DMS53 (cell line): ENCODE data around the gene AXIN1.
"Not testable (repeated sequence)": the region's sequence is repeated elsewhere in the genome, so short reads cannot be mapped to it uniquely, and the experiment has no call there.

Source experiments
- DNase-seq: peaks from one replicate; lab custom pipeline; 2025; lab: John Stamatoyannopoulos, UW

Gene AXIN1

GRCh38 chr16:370443-370842, 17.9 kb upstream of the AXIN1 start, which contains the start of gene MRPL28:
MRPL28 (minus strand) TSS chr16:370538; CDS start chr16:370218, 320 bp downstream.
- peak; percentile 94 for DNase-seq

GRCh38 chr16:369866-370436, 17.4 kb upstream of the AXIN1 start:
- DNase-seq, result peak; percentile 44

GRCh38 chr16:369275-369865, 16.8 kb upstream of the AXIN1 start:
- DNase-seq, result no peak

- no peak for DNase-seq
Measured at GRCh38 chr16:368388-369158, 16.1 kb upstream of the AXIN1 start.

GRCh38 chr16:367333-367903, 14.9 kb upstream of the AXIN1 start:
- DNase-seq, result no peak

GRCh38 chr16:366476-366875, 14.0 kb upstream of the AXIN1 start:
- no peak for DNase-seq

- DNase-seq, result peak; percentile 14
Measured at GRCh38 chr16:364595-365491, 12.3 kb upstream of the AXIN1 start.

- DNase-seq, result peak; percentile 17
Measured at GRCh38 chr16:363766-364490, 11.4 kb upstream of the AXIN1 start.

GRCh38 chr16:363110-363765, 10.7 kb upstream of the AXIN1 start:
- peak; percentile 28 for DNase-seq

- not testable (repeated sequence) for DNase-seq
Measured at GRCh38 chr16:362702-362999, 10.1 kb upstream of the AXIN1 start.

GRCh38 chr16:361872-362701, 9.6 kb upstream of the AXIN1 start:
- DNase-seq, result peak; percentile 95

- peak; percentile 84 for DNase-seq
Measured at GRCh38 chr16:361341-361871, 8.9 kb upstream of the AXIN1 start.

GRCh38 chr16:360698-361336, 8.3 kb upstream of the AXIN1 start:
- DNase-seq, result peak; percentile 57

GRCh38 chr16:359871-360697, 7.6 kb upstream of the AXIN1 start:
- no peak for DNase-seq

GRCh38 chr16:359067-359763, 6.7 kb upstream of the AXIN1 start:
- no peak for DNase-seq

GRCh38 chr16:356741-357140, 4.2 kb upstream of the AXIN1 start:
- DNase-seq, result no peak

- DNase-seq, result no peak
Measured at GRCh38 chr16:354971-355461, 2.5 kb upstream of the AXIN1 start.
